B cell (primary cell): ENCODE measurements around the gene TRERF1. TPM values are rescaled to one million over a fixed set of nuclear protein-coding genes. Genes with fewer than 3 reads are reported as not detected.

Experiments used
- ATAC-seq: fragments of 200-7000 bp; cut with Tn5 transposase; one replicate; pipeline ENCODE4 v1.10.0; 2021; ENCODE audit warnings: low read depth, mild to moderate bottlenecking, moderate number of reproducible peaks, moderate library complexity
- CTCF ChIA-PET: fragments of 350-600 bp; sonication (Branson Sonifier 250); formaldehyde crosslinking; loops from one replicate; lab custom pipeline; 2021; ENCODE audit warnings: antibody characterized with exemption, inconsistent platforms; lab: Charles Lee
- POLR2A ChIA-PET: fragments of 350-600 bp; sonication (Branson Sonifier 250); formaldehyde crosslinking; loops from one replicate; lab custom pipeline; 2021; ENCODE audit warnings: antibody characterized with exemption; lab: Charles Lee
- DNase-seq: peaks from one replicate; pipeline ENCODE4 v3.0.0; 2013
- H2AFZ ChIP-seq: 2 replicates; pipeline ENCODE4 v1.6.1; 2012; ENCODE audit warnings: mild to moderate bottlenecking, low read depth, low read length; ENCODE audit not compliant: insufficient read depth, poor library complexity, severe bottlenecking
- H3K27ac ChIP-seq, 2 donors: 1 replicate in 1 of 2; 2 replicates in 1 of 2; pipeline ENCODE4 v1.5.1; 2012 to 2013; ENCODE audit warnings: low read length in 2 of 2, mild to moderate bottlenecking in 2 of 2, moderate library complexity in 1 of 2
- H3K27me3 ChIP-seq, 4 experiments: fragments of 200-600 bp in 1 of 4; sonication (generic) in 1 of 4; replicated peaks in 1 of 4; 1 replicate in 2 of 4; 2 replicates in 2 of 4; pipeline versions ENCODE4 v1.6.1 to v1.7.0; 2013 to 2016; ENCODE audit warnings: low read length in 3 of 4, mild to moderate bottlenecking in 2 of 4, mixed read lengths in 1 of 4, moderate library complexity in 1 of 4; ENCODE audit not compliant: insufficient read depth in 4 of 4, control insufficient read depth in 3 of 4; ENCODE audit errors: control extremely low read depth in 1 of 4
- H3K36me3 ChIP-seq, 2 experiments: replicated peaks in 1 of 2; 1 replicate in 1 of 2; 2 replicates in 1 of 2; pipeline versions ENCODE4 v1.6.1 to v1.7.1; 2013; ENCODE audit warnings: low read length in 1 of 2; ENCODE audit not compliant: insufficient read depth in 2 of 2, control insufficient read depth in 1 of 2; ENCODE audit errors: control extremely low read depth in 1 of 2, extremely low read depth in 1 of 2
- H3K4me1 ChIP-seq, 2 donors: fragments of 200-600 bp in 1 of 2; sonication (generic) in 1 of 2; 1 replicate in 1 of 2; 2 replicates in 1 of 2; pipeline versions ENCODE4 v1.5.1 to v1.6.1; 2013 to 2017; ENCODE audit warnings: low read length in 2 of 2; ENCODE audit not compliant: control insufficient read depth in 2 of 2, insufficient read depth in 2 of 2
- H3K4me2 ChIP-seq: replicated peaks from 2 replicates; pipeline ENCODE3; 2012; ENCODE audit warnings: mild to moderate bottlenecking, low read depth, low read length; ENCODE audit not compliant: poor library complexity, severe bottlenecking
- H3K4me3 ChIP-seq, 5 experiments: fragments of 200-600 bp in 1 of 5; sonication (generic) in 1 of 5; 1 replicate in 3 of 5; 2 replicates in 2 of 5; pipeline versions ENCODE4 v1.5.1 to v1.7.0; 2011 to 2016; ENCODE audit warnings: low read length in 4 of 5, mild to moderate bottlenecking in 4 of 5, low read depth in 2 of 5, control low read depth in 1 of 5, moderate library complexity in 1 of 5; ENCODE audit not compliant: insufficient read depth in 1 of 5; ENCODE audit errors: control extremely low read depth in 1 of 5, extremely low read depth in 1 of 5
- H3K79me2 ChIP-seq: fragments of 200-600 bp; sonication (generic); one replicate; pipeline ENCODE4 v1.6.0; 2016; ENCODE audit warnings: low read length; ENCODE audit not compliant: control insufficient read depth, insufficient read depth
- H3K9ac ChIP-seq: fragments of 200-600 bp; sonication (generic); 2 replicates; pipeline ENCODE4 v1.6.1; 2017; ENCODE audit warnings: mild to moderate bottlenecking, low read length, moderate library complexity
- H3K9me3 ChIP-seq, 3 donors: one replicate each; pipeline versions ENCODE4 v1.6.1 to v1.7.1; 2013; ENCODE audit warnings: low read length in 2 of 3; ENCODE audit not compliant: control insufficient read depth in 2 of 3, insufficient read depth in 1 of 3; ENCODE audit errors: control extremely low read depth in 1 of 3
- H4K20me1 ChIP-seq: 2 replicates; pipeline ENCODE4 v1.6.0; 2012; ENCODE audit warnings: mild to moderate bottlenecking, low read length; ENCODE audit not compliant: insufficient read depth, control insufficient read depth, poor library complexity, severe bottlenecking
- H3K27ac Mint-ChIP-seq: one replicate; pipeline ENCODE4 v1.8.0; 2021; ENCODE audit warnings: mixed read lengths
- H3K27me3 Mint-ChIP-seq: one replicate; pipeline ENCODE4 v1.8.0; 2021; ENCODE audit warnings: mixed read lengths
- H3K4me1 Mint-ChIP-seq: one replicate; pipeline ENCODE4 v1.8.0; 2021; ENCODE audit warnings: mixed read lengths
- H3K4me3 Mint-ChIP-seq: one replicate; pipeline ENCODE4 v1.8.0; 2021; ENCODE audit warnings: mixed read lengths
- H3K9me3 Mint-ChIP-seq: one replicate; pipeline ENCODE4 v1.8.0; 2022; ENCODE audit warnings: mixed read lengths; ENCODE audit not compliant: insufficient read depth
- EZH2 ChIP-seq: IDR thresholded peaks from 2 replicates; pipeline ENCODE4 v1.6.1; 2012; ENCODE audit warnings: borderline replicate concordance, low read depth, mild to moderate bottlenecking, moderate library complexity, low read length; ENCODE audit not compliant: insufficient read depth, poor library complexity, severe bottlenecking
- WGBS: methylation state at CpG from one replicate; pipeline ENCODE4 v1.1.5; 2013; ENCODE audit warnings: missing lambda C conversion rate; ENCODE audit not compliant: insufficient coverage; 5-methylcytosine and 5-hydroxymethylcytosine counted together
- intact Hi-C: fragments of 100-400 bp; cut with micrococcal nuclease; formaldehyde crosslinking; loops from one replicate; pipeline ENCODE4 v1.10.0; 2022
- polyA plus RNA-seq: library from polyadenylated mRNA; depleted of rRNA; stranded (reverse); fragments of >200 nt; gene quantifications from 2 replicates; pipeline ENCODE4 v1.2.3, GENCODE V29; 2012
- total RNA-seq, 2 donors: library from RNA; stranded (reverse); fragments of 120-200 nt in 1 of 2; gene quantifications; 1 replicate in 1 of 2; 2 replicates in 1 of 2; pipeline versions ENCODE4 v1.2.3 to v1.2.4, GENCODE V29; 2013 to 2022
- TF ChIP-seq, protein P1 (sequence below): fragments of 200-600 bp; IDR thresholded peaks from one replicate; pipeline ENCODE4 v1.8.0; 2022; ENCODE audit warnings: antibody characterized with exemption, mild to moderate bottlenecking

TRERF1 gene
- total and polyA plus RNA-seq, 2 donors (not counting 1 experiment from before 2014, with no cell fraction given) = 3.5 to 6.7 TPM

DNA sequence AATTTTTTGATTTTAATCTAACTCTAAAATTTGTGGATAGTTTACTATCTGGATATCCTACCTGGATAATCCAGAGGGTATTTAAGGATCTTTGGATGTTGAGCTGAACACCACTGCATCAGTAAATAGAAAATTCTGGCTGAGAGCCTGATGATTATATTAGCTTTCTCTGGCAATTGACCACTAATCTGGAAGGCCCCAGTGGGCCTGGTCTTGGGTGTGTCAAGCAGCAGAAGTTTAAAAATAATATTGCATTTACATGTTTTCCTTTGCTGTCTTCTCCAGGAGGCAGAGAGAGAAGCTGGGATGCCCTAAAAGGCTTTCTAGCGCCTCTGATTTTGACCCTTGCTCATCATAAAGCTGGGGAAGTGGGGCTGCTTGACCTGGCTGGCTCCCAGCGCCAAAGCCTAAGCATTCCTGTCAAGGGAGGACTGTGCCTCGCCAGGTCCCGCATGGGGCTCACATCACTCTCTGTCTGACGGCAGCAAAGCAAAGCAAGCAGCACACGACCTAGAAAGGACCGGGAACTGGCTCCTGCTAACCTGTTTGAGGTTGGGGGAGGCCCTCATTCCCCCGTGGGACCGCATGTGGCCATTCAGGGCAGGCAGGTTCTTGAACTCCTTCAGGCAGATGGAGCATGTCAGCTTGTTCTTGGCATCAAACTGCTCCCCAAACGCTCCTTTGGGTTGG lies 187.4 kb downstream of the TRERF1 start:
- H2AFZ ChIP-seq = no peak overlapping the region
- ATAC-seq (no peak), DNase-seq (no peak)
- no peak overlapping the region for H3K27ac Mint-ChIP-seq
- H3K9me3 ChIP-seq = no peaks in the 10 kb centered on the region
- intact Hi-C loops = no loop called here
- peaks cover 1 to 5% of the 10 kb centered on the region in 2 donors for H3K4me1 ChIP-seq
- H3K27me3 ChIP-seq = no peaks in the 10 kb centered on the region
- TF ChIP-seq, protein P1, sequence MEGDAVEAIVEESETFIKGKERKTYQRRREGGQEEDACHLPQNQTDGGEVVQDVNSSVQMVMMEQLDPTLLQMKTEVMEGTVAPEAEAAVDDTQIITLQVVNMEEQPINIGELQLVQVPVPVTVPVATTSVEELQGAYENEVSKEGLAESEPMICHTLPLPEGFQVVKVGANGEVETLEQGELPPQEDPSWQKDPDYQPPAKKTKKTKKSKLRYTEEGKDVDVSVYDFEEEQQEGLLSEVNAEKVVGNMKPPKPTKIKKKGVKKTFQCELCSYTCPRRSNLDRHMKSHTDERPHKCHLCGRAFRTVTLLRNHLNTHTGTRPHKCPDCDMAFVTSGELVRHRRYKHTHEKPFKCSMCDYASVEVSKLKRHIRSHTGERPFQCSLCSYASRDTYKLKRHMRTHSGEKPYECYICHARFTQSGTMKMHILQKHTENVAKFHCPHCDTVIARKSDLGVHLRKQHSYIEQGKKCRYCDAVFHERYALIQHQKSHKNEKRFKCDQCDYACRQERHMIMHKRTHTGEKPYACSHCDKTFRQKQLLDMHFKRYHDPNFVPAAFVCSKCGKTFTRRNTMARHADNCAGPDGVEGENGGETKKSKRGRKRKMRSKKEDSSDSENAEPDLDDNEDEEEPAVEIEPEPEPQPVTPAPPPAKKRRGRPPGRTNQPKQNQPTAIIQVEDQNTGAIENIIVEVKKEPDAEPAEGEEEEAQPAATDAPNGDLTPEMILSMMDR = no peak
- TF ChIP-seq EZH2 = no peak
- H4K20me1 ChIP-seq = no peaks in the 10 kb centered on the region
- H3K79me2 ChIP-seq = no peaks in the 10 kb centered on the region
- no peaks in the 10 kb centered on the region for H3K36me3 ChIP-seq
- H3K4me2 ChIP-seq = no peak overlapping the region
- H3K9me3 Mint-ChIP-seq = no peaks in the 10 kb centered on the region
- POLR2A ChIA-PET = no interaction called here
- no peak overlapping the region for H3K27ac ChIP-seq
- 94% methylated on average over 9 of the region's 10 CpGs for WGBS
- H3K27me3 Mint-ChIP-seq = no peaks in the 10 kb centered on the region
- no peak overlapping the region for H3K9ac ChIP-seq
- CTCF ChIA-PET = interaction anchor here (1.0 to 5.5 kb wide), 2 partner anchors 39 to 283 kb away, joined by 3 to 54 read pairs; no protein-coding TSS in a partner anchor
- no peak overlapping the region for H3K4me3 Mint-ChIP-seq
- peaks cover 5% of the 10 kb centered on the region for H3K4me1 Mint-ChIP-seq
- H3K4me3 ChIP-seq = no peak overlapping the region

DNA sequence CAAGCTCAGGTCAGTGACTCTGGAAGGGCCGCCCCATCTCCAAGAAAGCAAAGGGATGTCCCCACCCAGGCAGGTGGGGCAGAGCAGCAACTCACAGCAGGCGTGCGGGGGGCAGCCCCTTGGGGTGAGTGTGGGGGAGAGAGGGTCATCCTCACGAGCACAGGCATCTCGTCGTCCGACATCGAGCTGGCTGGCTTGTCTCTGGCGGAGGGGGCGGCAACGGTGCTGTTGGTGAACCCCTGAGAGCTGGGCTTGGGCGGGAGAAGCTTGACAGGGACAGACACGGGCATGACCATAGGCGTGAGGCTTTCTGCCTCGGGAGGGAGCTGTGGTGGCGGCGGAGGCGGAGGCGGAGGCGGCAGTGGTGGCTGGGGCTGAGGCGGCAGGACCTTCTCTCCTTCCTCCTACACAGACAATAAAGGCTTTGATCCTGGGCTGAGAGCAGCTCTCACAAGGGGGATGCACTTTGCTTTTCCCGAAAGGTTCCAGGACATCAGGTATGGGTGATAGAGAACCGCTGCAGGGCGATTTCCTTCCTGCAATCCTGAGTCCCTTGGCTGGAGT lies 188.5 kb downstream of the TRERF1 start:
- ChIA-PET CTCF (interaction anchor here (5.5 kb wide), 1 partner anchor 284 kb away, joined by 54 read pairs; no protein-coding TSS in a partner anchor), POLR2A (no interaction called here)
- TF ChIP-seq, protein P1 = no peak
- no peak for TF ChIP-seq EZH2
- no peak overlapping the region for H3K4me3 Mint-ChIP-seq
- Histone ChIP-seq H2AFZ (no peak overlapping the region), H3K27ac (no peak overlapping the region), H3K79me2 (no peaks in the 10 kb centered on the region), H3K9me3 (no peaks in the 10 kb centered on the region), H3K4me1 (no peaks in the 10 kb centered on the region), H3K4me3 (no peak overlapping the region), H3K27me3 (no peaks in the 10 kb centered on the region), H3K9ac (no peak overlapping the region), H3K4me2 (no peak overlapping the region), H3K36me3 (no peaks in the 10 kb centered on the region), H4K20me1 (no peaks in the 10 kb centered on the region)
- DNase-seq = no peak
- no peaks in the 10 kb centered on the region for H3K9me3 Mint-ChIP-seq
- ATAC-seq = no peak
- H3K4me1 Mint-ChIP-seq = no peaks in the 10 kb centered on the region
- no peaks in the 10 kb centered on the region for H3K27me3 Mint-ChIP-seq
- H3K27ac Mint-ChIP-seq = no peak overlapping the region
- WGBS = 99% methylated on average over 13 of the region's 24 CpGs
- intact Hi-C loops = no loop called here
